ENCODE measurements around the gene FCRL1.

Gene FCRL1

GRCh38 chr1:157830887-157831286 is 11.0 kb upstream of the FCRL1 start:
- H3K4me3 Mint-ChIP-seq, result no peak overlapping the region
- H3K9me3 Mint-ChIP-seq, result no peaks in the 10 kb centered on the region
- H3K4me1 Mint-ChIP-seq, result peaks cover 26 to 53% of the 10 kb centered on the region in 2 donors
- ATAC-seq (replicated peaks) (no peak), DNase-seq (no peak)
- no peaks in the 10 kb centered on the region for H3K36me3 Mint-ChIP-seq
- H3K27me3 Mint-ChIP-seq, result no peaks in the 10 kb centered on the region
- no peak overlapping the region for H3K27ac Mint-ChIP-seq

DNA sequence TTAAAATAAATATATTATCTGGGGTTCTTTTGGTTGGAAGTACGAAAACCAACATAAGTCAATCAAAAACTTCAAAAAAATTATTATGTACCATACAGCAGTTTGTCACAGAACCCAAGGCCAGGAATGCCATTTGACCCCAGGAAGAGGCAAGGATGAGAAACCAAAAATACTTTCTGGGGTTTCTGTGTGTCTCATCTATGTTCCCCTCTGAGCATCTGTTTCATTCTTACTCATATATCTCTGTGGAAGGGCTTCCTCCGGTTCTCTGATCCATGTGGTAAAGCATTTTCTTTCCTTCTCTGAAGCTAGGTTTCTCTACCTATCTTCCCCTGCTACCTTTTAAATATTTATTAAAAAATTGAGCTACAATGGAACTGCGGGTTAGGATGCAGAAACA is 9.8 kb upstream of the FCRL1 start:
- H3K4me3 Mint-ChIP-seq, result no peak overlapping the region
- no peaks in the 10 kb centered on the region for H3K27me3 Mint-ChIP-seq
- DNase-seq (no peak), ATAC-seq (replicated peaks) (peak; percentile 77 to 81)
- H3K27ac Mint-ChIP-seq, result no peak overlapping the region
- H3K36me3 Mint-ChIP-seq, result no peaks in the 10 kb centered on the region
- H3K4me1 Mint-ChIP-seq, result peaks cover 26 to 53% of the 10 kb centered on the region in 2 donors
- H3K9me3 Mint-ChIP-seq, result no peaks in the 10 kb centered on the region

- peak; percentile 70 to 78 for ATAC-seq (replicated peaks)
- Mint-ChIP-seq H3K4me1 (peaks cover 27 to 50% of the 10 kb centered on the region in 2 donors), H3K4me3 (no peak overlapping the region), H3K9me3 (no peaks in the 10 kb centered on the region), H3K27ac (no peak overlapping the region), H3K27me3 (no peaks in the 10 kb centered on the region), H3K36me3 (no peaks in the 10 kb centered on the region)
- DNase-seq, result no peak
These were observed 9.3 kb upstream of the FCRL1 start for GRCh38 chr1:157829210-157829609.

DNA sequence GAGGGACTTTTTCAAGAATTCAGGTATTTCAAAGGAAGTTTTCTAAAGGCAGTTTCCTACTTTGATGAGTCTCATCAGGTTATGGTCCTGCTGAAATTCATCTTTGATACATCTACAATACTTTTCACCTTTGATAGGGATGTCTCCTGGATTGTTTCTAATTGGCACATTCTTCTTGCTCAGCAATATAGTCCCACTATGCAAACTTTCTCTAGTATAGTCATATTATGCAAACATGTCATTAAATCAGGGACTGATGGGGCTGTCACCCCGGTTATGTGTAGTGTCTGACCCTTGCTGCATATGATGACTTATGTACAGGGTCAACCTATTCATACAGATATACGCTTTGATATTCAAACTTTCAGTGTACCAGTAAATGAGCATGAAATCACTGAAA is 379 bp upstream of the FCRL1 start:
- Mint-ChIP-seq H3K9me3 (no peaks in the 10 kb centered on the region), H3K4me1 (peaks cover 32 to 40% of the 10 kb centered on the region in 2 donors), H3K4me3 (no peak overlapping the region), H3K36me3 (no peaks in the 10 kb centered on the region), H3K27ac (peak overlapping the region; percentile 82), H3K27me3 (no peaks in the 10 kb centered on the region)
- DNase-seq, result no peak
- peak; percentile 56 to 64 for ATAC-seq (replicated peaks)

GRCh38 chr1:157819215-157819614 is 705 bp downstream of the FCRL1 start:
- H3K4me3 Mint-ChIP-seq, result no peak overlapping the region
- peaks cover 32 to 49% of the 10 kb centered on the region in 2 donors for H3K4me1 Mint-ChIP-seq
- no peaks in the 10 kb centered on the region for H3K36me3 Mint-ChIP-seq
- no peaks in the 10 kb centered on the region for H3K27me3 Mint-ChIP-seq
- peak; percentile 27 to 32 for ATAC-seq (replicated peaks)
- DNase-seq, result no peak
- no peaks in the 10 kb centered on the region for H3K9me3 Mint-ChIP-seq
- H3K27ac Mint-ChIP-seq, result no peak overlapping the region

DNA sequence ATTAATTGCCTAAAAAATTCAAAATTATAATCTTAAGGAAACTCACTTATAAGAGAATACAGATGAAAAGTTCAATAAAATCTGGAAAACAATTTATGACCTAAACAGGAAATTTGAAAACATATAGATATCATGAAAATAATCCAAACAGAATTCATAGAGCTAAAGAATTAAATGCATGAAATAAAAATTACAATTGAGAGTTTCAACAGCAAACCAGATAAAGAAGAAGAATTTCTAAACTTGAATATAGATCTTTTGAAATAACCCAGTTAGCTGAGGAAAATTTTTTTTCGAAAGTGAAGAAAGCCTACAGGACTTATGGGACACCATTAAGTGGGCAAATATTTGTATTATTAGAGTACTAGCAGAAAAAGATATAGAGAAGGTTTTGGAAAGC is 6.7 kb downstream of the FCRL1 start:
- Mint-ChIP-seq H3K4me3 (peak overlapping the region in 1 of 2 donors; percentile 75), H3K9me3 (no peaks in the 10 kb centered on the region), H3K4me1 (peaks cover 46 to 70% of the 10 kb centered on the region in 2 donors), H3K36me3 (peaks cover 24 to 28% of the 10 kb centered on the region in 2 donors), H3K27ac (peak overlapping the region; percentile 78), H3K27me3 (no peaks in the 10 kb centered on the region)
- ATAC-seq (replicated peaks) (no peak), DNase-seq (no peak)

GRCh38 chr1:157806431-157807149 is 13.3 kb downstream of the FCRL1 start:
- Mint-ChIP-seq H3K9me3 (no peaks in the 10 kb centered on the region), H3K4me3 (peak overlapping the region; percentile 31 to 38), H3K4me1 (peaks cover 61 to 89% of the 10 kb centered on the region in 2 donors), H3K27me3 (no peaks in the 10 kb centered on the region), H3K27ac (peak overlapping the region; percentile 42), H3K36me3 (peaks cover 37% of the 10 kb centered on the region in 2 donors)
- peak; percentile 75 for DNase-seq
- ATAC-seq (replicated peaks), result peak; percentile 93 to 96

- Mint-ChIP-seq H3K36me3 (peaks cover 39 to 44% of the 10 kb centered on the region in 2 donors), H3K27me3 (no peaks in the 10 kb centered on the region), H3K9me3 (no peaks in the 10 kb centered on the region), H3K27ac (peak overlapping the region; percentile 91), H3K4me3 (peak overlapping the region; percentile 28 to 70), H3K4me1 (peaks cover 61 to 93% of the 10 kb centered on the region in 2 donors)
- peak; percentile 72 to 77 for ATAC-seq (replicated peaks)
- DNase-seq, result peak; percentile 51
These were observed 16.1 kb downstream of the FCRL1 start for GRCh38 chr1:157803851-157804250.

GRCh38 chr1:157799996-157800395 is 19.9 kb downstream of the FCRL1 start:
- no peaks in the 10 kb centered on the region for H3K9me3 Mint-ChIP-seq
- H3K36me3 Mint-ChIP-seq, result peaks cover 45 to 56% of the 10 kb centered on the region in 2 donors
- peaks cover 48 to 74% of the 10 kb centered on the region in 2 donors for H3K4me1 Mint-ChIP-seq
- H3K27me3 Mint-ChIP-seq, result no peaks in the 10 kb centered on the region
- DNase-seq (no peak), ATAC-seq (replicated peaks) (no peak)
- no peak overlapping the region for H3K27ac Mint-ChIP-seq
- no peak overlapping the region for H3K4me3 Mint-ChIP-seq

DNA sequence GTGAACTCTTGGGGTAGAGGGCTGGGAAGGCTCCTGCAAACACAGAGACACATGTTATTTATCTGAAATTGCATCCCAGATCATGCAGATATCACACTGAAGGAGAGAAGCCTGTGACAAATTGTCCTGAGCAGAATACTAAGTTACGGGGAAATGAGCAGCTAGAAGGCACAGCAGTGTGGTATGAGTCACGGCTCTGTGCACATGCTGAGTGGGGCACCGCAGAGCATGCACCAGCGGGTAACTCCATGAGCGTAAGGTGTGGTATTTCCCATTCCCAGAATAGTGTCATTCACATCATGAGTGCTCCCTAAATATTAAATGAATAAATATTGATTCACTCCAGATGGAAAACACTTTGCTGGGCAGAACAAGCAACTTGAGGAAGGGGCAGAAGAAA is 21.7 kb downstream of the FCRL1 start:
- peaks cover 34 to 56% of the 10 kb centered on the region in 2 donors for H3K4me1 Mint-ChIP-seq
- ATAC-seq (replicated peaks), result peak; percentile 93 to 98

DNA sequence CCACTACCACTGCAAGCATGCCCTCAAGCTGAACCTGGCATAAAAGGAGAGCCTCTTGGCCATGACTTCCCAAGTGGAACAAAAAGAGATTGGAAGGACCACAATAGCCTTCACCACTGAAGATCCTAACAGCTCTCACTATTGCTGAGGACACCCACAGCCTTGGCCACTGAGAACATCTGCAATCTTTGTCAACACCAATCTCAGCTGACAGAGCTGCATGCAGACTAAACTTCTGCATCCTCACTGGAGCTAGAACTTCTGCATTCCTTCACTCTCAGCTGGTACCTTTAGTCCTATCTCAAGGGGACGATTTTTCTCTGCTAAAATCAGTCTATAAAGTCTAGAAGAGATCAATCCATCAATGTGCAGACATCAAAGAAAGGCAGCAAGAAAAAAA is 34.7 kb downstream of the FCRL1 start:
- no peak overlapping the region for H3K4me3 Mint-ChIP-seq
- H3K27me3 Mint-ChIP-seq, result no peaks in the 10 kb centered on the region
- no peak for DNase-seq
- peaks cover 53 to 89% of the 10 kb centered on the region in 2 donors for H3K4me1 Mint-ChIP-seq
- H3K36me3 Mint-ChIP-seq, result peaks cover 13 to 37% of the 10 kb centered on the region in 2 donors
- peak in 1 of 2 donors; percentile 26 for ATAC-seq (replicated peaks)
- H3K27ac Mint-ChIP-seq, result peak overlapping the region; percentile 60
- H3K9me3 Mint-ChIP-seq, result peaks cover 4 to 5% of the 10 kb centered on the region in 2 donors

More for the DNA sequence above, 21.7 kb downstream of the FCRL1 start:
- Mint-ChIP-seq H3K27ac (peak overlapping the region; percentile 71), H3K36me3 (peaks cover 47 to 59% of the 10 kb centered on the region in 2 donors), H3K27me3 (no peaks in the 10 kb centered on the region), H3K4me3 (peak overlapping the region in 1 of 2 donors; percentile 35), H3K9me3 (peaks cover 2% of the 10 kb centered on the region in 2 donors)
- DNase-seq, result no peak

GRCh38 chr1:157784801-157785200 is 35.1 kb downstream of the FCRL1 start:
- H3K27ac Mint-ChIP-seq, result peak overlapping the region; percentile 60
- ATAC-seq (replicated peaks) (peak in 1 of 2 donors; percentile 5), DNase-seq (no peak)
- peaks cover 1 to 5% of the 10 kb centered on the region in 2 donors for H3K9me3 Mint-ChIP-seq
- H3K36me3 Mint-ChIP-seq, result peaks cover 11 to 34% of the 10 kb centered on the region in 2 donors
- H3K4me3 Mint-ChIP-seq, result peak overlapping the region in 1 of 2 donors; percentile 39
- no peaks in the 10 kb centered on the region for H3K27me3 Mint-ChIP-seq
- peaks cover 54 to 88% of the 10 kb centered on the region in 2 donors for H3K4me1 Mint-ChIP-seq

GRCh38 chr1:157782931-157783330 is 37.0 kb downstream of the FCRL1 start:
- Mint-ChIP-seq H3K27me3 (no peaks in the 10 kb centered on the region), H3K27ac (no peak overlapping the region), H3K4me3 (no peak overlapping the region), H3K36me3 (peaks cover 9 to 29% of the 10 kb centered on the region in 2 donors), H3K4me1 (peaks cover 55 to 84% of the 10 kb centered on the region in 2 donors), H3K9me3 (peaks cover under 1 to 5% of the 10 kb centered on the region in 2 donors)
- DNase-seq (no peak), ATAC-seq (replicated peaks) (no peak)

DNA sequence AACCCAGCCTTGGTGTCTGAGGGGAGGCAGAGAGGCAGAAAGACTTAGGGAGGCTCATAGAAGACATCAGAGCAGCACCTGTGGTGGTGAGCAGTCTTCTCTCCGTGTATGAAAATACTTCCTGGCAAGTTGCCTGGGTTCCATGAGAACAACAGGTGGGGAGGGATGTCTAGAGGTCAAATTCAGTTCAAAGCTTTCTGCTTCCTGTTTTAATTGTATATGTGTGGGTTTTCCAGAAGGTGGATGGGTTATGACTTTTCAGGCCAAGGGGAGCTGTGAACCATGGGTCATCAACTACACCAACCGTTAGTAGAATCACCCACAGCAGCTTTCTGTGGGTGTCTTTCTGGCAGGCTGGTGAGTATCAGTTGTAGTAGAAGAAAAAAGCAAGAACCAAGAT is 38.9 kb downstream of the FCRL1 start:
- Mint-ChIP-seq H3K27ac (peak overlapping the region; percentile 87), H3K4me1 (peaks cover 52 to 87% of the 10 kb centered on the region in 2 donors), H3K9me3 (peaks cover 0 to 5% of the 10 kb centered on the region in 2 donors), H3K36me3 (peaks cover 5 to 17% of the 10 kb centered on the region in 2 donors), H3K27me3 (no peaks in the 10 kb centered on the region), H3K4me3 (peak overlapping the region; percentile 22 to 46)
- peak; percentile 60 for DNase-seq
- ATAC-seq (replicated peaks), result peak; percentile 71 to 74

- peak within 1 kb of the TSS; percentile 76 to 80 for H3K4me3 Mint-ChIP-seq
- no peaks in the 10 kb centered on the region for H3K27me3 Mint-ChIP-seq
- H3K27ac Mint-ChIP-seq, result peak within 1 kb of the TSS; percentile 63
- peaks cover 54 to 80% of the 10 kb centered on the region in 2 donors for H3K4me1 Mint-ChIP-seq
- peaks cover 0 to 5% of the 10 kb centered on the region in 2 donors for H3K9me3 Mint-ChIP-seq
- H3K36me3 Mint-ChIP-seq, result peaks cover 9 to 18% of the 10 kb centered on the region in 2 donors
- ATAC-seq (replicated peaks) (peak; percentile 63 to 68), DNase-seq (no peak)
These were observed 42.9 kb downstream of the FCRL1 start, which contains the start of gene FCRL2 for GRCh38 chr1:157776971-157777391. FCRL2 (minus strand) TSS chr1:157777132; CDS start chr1:157777073, 59 bp downstream.
